ENCODE measurements around the gene FBXL16.
"Not testable (repeated sequence)": the region's sequence is repeated elsewhere in the genome, so short reads cannot be mapped to it uniquely, and the experiment has no call there.

DNA sequence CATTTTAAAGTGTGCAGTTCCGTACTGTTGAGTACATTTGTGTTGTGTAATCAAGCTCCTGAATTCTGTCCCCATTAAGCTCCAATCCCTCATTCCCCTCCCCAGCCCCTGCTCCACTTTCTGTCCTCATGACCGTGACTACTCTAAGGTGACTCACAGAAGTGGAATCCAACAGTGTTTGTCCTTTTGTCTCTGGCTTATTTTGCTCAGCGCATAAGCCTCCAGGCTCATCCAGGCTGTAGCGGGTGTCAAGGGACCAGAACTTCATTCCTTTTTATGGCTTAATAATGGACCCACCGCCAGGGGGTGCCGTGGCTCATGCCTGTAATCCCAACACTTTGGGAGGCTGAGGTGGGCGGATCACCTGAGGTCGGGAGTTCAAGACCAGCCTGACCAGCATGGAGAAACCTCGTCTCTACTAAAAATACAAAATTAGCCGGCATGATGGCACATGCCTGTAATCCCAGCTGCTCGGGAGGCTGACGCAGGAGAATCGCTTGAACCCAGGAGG lies 7.2 kb upstream of the FBXL16 start:
- TF ChIP-seq CTCF (IDR thresholded peaks at IDR 0.05) = peak in 1 of 4 experiments; percentile 9
- not testable (repeated sequence) for TF ChIP-seq POLR2A (IDR thresholded peaks at IDR 0.05)
